Measurements from ENCODE around the gene ARHGAP28. TPM values are rescaled to one million over a fixed set of nuclear protein-coding genes. Genes with fewer than 3 reads are reported as not detected.

Gene ARHGAP28
- polyA plus RNA-seq, 2 donors: 0.57 to 0.69 TPM

GRCh38 chr18:6763524-6763923 is 34.0 kb downstream of the ARHGAP28 start:
- H3K36me3 ChIP-seq (ENCODE audit: control insufficient read depth in 2 of 2, insufficient read depth in 2 of 2, low read length in 1 of 2): no peaks in the 10 kb centered on the region
- H3K4me1 ChIP-seq (ENCODE audit: control insufficient read depth in 2 of 2, insufficient read depth in 2 of 2, low read length in 1 of 2): no peaks in the 10 kb centered on the region
- H3K27me3 ChIP-seq (ENCODE audit: control insufficient read depth in 1 of 2, insufficient read depth in 2 of 2, low read length in 2 of 2): no peaks in the 10 kb centered on the region
- H3K4me3 ChIP-seq (ENCODE audit: low read depth in 1 of 2, low read length in 2 of 2): no peak overlapping the region
- 85 to 95% methylated on average over 6 of the region's 6 CpGs for WGBS, 2 donors
- H3K27ac ChIP-seq (ENCODE audit: low read depth in 2 of 2, low read length in 1 of 2): peak overlapping the region in 1 of 2 donors; percentile 16
- no peaks in the 10 kb centered on the region for H3K9me3 ChIP-seq (ENCODE audit: control insufficient read depth in 2 of 2, insufficient read depth in 1 of 2, low read depth in 1 of 2, low read length in 1 of 2)

GRCh38 chr18:6764382-6764781 is 34.9 kb downstream of the ARHGAP28 start:
- 59 to 61% methylated on average over 3 of the region's 3 CpGs for whole genome bisulfite sequencing, 2 donors
- Histone ChIP-seq H3K27ac (ENCODE audit: low read depth in 2 of 2, low read length in 1 of 2) (no peak overlapping the region), H3K36me3 (ENCODE audit: control insufficient read depth in 2 of 2, insufficient read depth in 2 of 2, low read length in 1 of 2) (no peaks in the 10 kb centered on the region), H3K9me3 (ENCODE audit: control insufficient read depth in 2 of 2, insufficient read depth in 1 of 2, low read depth in 1 of 2, low read length in 1 of 2) (no peaks in the 10 kb centered on the region), H3K4me3 (ENCODE audit: low read depth in 1 of 2, low read length in 2 of 2) (no peak overlapping the region), H3K27me3 (ENCODE audit: control insufficient read depth in 1 of 2, insufficient read depth in 2 of 2, low read length in 2 of 2) (no peaks in the 10 kb centered on the region), H3K4me1 (ENCODE audit: control insufficient read depth in 2 of 2, insufficient read depth in 2 of 2, low read length in 1 of 2) (no peaks in the 10 kb centered on the region)

- H3K9me3 ChIP-seq (ENCODE audit: control insufficient read depth in 2 of 2, insufficient read depth in 1 of 2, low read depth in 1 of 2, low read length in 1 of 2): no peaks in the 10 kb centered on the region
- peak overlapping the region in 1 of 2 donors; percentile 10 for H3K27ac ChIP-seq (ENCODE audit: low read depth in 2 of 2, low read length in 1 of 2)
- WGBS, 2 donors: 81 to 83% methylated on average over 2 of the region's 2 CpGs
- no peaks in the 10 kb centered on the region for H3K27me3 ChIP-seq (ENCODE audit: control insufficient read depth in 1 of 2, insufficient read depth in 2 of 2, low read length in 2 of 2)
- no peak overlapping the region for H3K4me3 ChIP-seq (ENCODE audit: low read depth in 1 of 2, low read length in 2 of 2)
- H3K4me1 ChIP-seq (ENCODE audit: control insufficient read depth in 2 of 2, insufficient read depth in 2 of 2, low read length in 1 of 2): no peaks in the 10 kb centered on the region
- H3K36me3 ChIP-seq (ENCODE audit: control insufficient read depth in 2 of 2, insufficient read depth in 2 of 2, low read length in 1 of 2): no peaks in the 10 kb centered on the region
These were observed 44.3 kb downstream of the ARHGAP28 start for GRCh38 chr18:6773777-6774176.

GRCh38 chr18:6775237-6775636 is 45.7 kb downstream of the ARHGAP28 start:
- H3K27me3 ChIP-seq (ENCODE audit: control insufficient read depth in 1 of 2, insufficient read depth in 2 of 2, low read length in 2 of 2): no peaks in the 10 kb centered on the region
- H3K27ac ChIP-seq (ENCODE audit: low read depth in 2 of 2, low read length in 1 of 2): no peak overlapping the region
- H3K36me3 ChIP-seq (ENCODE audit: control insufficient read depth in 2 of 2, insufficient read depth in 2 of 2, low read length in 1 of 2): no peaks in the 10 kb centered on the region
- 82 to 86% methylated on average over 7 of the region's 7 CpGs for WGBS, 2 donors
- no peaks in the 10 kb centered on the region for H3K9me3 ChIP-seq (ENCODE audit: control insufficient read depth in 2 of 2, insufficient read depth in 1 of 2, low read depth in 1 of 2, low read length in 1 of 2)
- no peak overlapping the region for H3K4me3 ChIP-seq (ENCODE audit: low read depth in 1 of 2, low read length in 2 of 2)
- no peaks in the 10 kb centered on the region for H3K4me1 ChIP-seq (ENCODE audit: control insufficient read depth in 2 of 2, insufficient read depth in 2 of 2, low read length in 1 of 2)

- no peak overlapping the region for H3K27ac ChIP-seq (ENCODE audit: low read depth in 2 of 2, low read length in 1 of 2)
- no peaks in the 10 kb centered on the region for H3K27me3 ChIP-seq (ENCODE audit: control insufficient read depth in 1 of 2, insufficient read depth in 2 of 2, low read length in 2 of 2)
- H3K9me3 ChIP-seq (ENCODE audit: control insufficient read depth in 2 of 2, insufficient read depth in 1 of 2, low read depth in 1 of 2, low read length in 1 of 2): no peaks in the 10 kb centered on the region
- H3K4me1 ChIP-seq (ENCODE audit: control insufficient read depth in 2 of 2, insufficient read depth in 2 of 2, low read length in 1 of 2): no peaks in the 10 kb centered on the region
- WGBS, 2 donors: 40 to 42% methylated on average over 2 of the region's 2 CpGs
- no peak overlapping the region for H3K4me3 ChIP-seq (ENCODE audit: low read depth in 1 of 2, low read length in 2 of 2)
- no peaks in the 10 kb centered on the region for H3K36me3 ChIP-seq (ENCODE audit: control insufficient read depth in 2 of 2, insufficient read depth in 2 of 2, low read length in 1 of 2)
These were observed 46.2 kb downstream of the ARHGAP28 start for GRCh38 chr18:6775702-6776101.

GRCh38 chr18:6776188-6776587 is 46.7 kb downstream of the ARHGAP28 start:
- no peak overlapping the region for H3K27ac ChIP-seq (ENCODE audit: low read depth in 2 of 2, low read length in 1 of 2)
- peaks cover 0 to 2% of the 10 kb centered on the region in 2 donors for H3K4me1 ChIP-seq (ENCODE audit: control insufficient read depth in 2 of 2, insufficient read depth in 2 of 2, low read length in 1 of 2)
- no peaks in the 10 kb centered on the region for H3K9me3 ChIP-seq (ENCODE audit: control insufficient read depth in 2 of 2, insufficient read depth in 1 of 2, low read depth in 1 of 2, low read length in 1 of 2)
- 68 to 70% methylated on average over 7 of the region's 7 CpGs for WGBS, 2 donors
- H3K36me3 ChIP-seq (ENCODE audit: control insufficient read depth in 2 of 2, insufficient read depth in 2 of 2, low read length in 1 of 2): no peaks in the 10 kb centered on the region
- no peaks in the 10 kb centered on the region for H3K27me3 ChIP-seq (ENCODE audit: control insufficient read depth in 1 of 2, insufficient read depth in 2 of 2, low read length in 2 of 2)
- no peak overlapping the region for H3K4me3 ChIP-seq (ENCODE audit: low read depth in 1 of 2, low read length in 2 of 2)

- no peaks in the 10 kb centered on the region for H3K9me3 ChIP-seq (ENCODE audit: control insufficient read depth in 2 of 2, insufficient read depth in 1 of 2, low read depth in 1 of 2, low read length in 1 of 2)
- WGBS, 2 donors: 93 to 94% methylated on average over 3 of the region's 3 CpGs
- peaks cover 0 to 6% of the 10 kb centered on the region in 2 donors for H3K4me1 ChIP-seq (ENCODE audit: control insufficient read depth in 2 of 2, insufficient read depth in 2 of 2, low read length in 1 of 2)
- H3K36me3 ChIP-seq (ENCODE audit: control insufficient read depth in 2 of 2, insufficient read depth in 2 of 2, low read length in 1 of 2): no peaks in the 10 kb centered on the region
- no peak overlapping the region for H3K4me3 ChIP-seq (ENCODE audit: low read depth in 1 of 2, low read length in 2 of 2)
- no peak overlapping the region for H3K27ac ChIP-seq (ENCODE audit: low read depth in 2 of 2, low read length in 1 of 2)
- no peaks in the 10 kb centered on the region for H3K27me3 ChIP-seq (ENCODE audit: control insufficient read depth in 1 of 2, insufficient read depth in 2 of 2, low read length in 2 of 2)
These were observed 48.0 kb downstream of the ARHGAP28 start for GRCh38 chr18:6777509-6777908.

GRCh38 chr18:6778459-6779247 is 49.1 kb downstream of the ARHGAP28 start:
- Histone ChIP-seq H3K4me1 (ENCODE audit: control insufficient read depth in 2 of 2, insufficient read depth in 2 of 2, low read length in 1 of 2) (peaks cover 0 to 6% of the 10 kb centered on the region in 2 donors), H3K36me3 (ENCODE audit: control insufficient read depth in 2 of 2, insufficient read depth in 2 of 2, low read length in 1 of 2) (no peaks in the 10 kb centered on the region), H3K27me3 (ENCODE audit: control insufficient read depth in 1 of 2, insufficient read depth in 2 of 2, low read length in 2 of 2) (no peaks in the 10 kb centered on the region), H3K27ac (ENCODE audit: low read depth in 2 of 2, low read length in 1 of 2) (no peak overlapping the region), H3K4me3 (ENCODE audit: low read depth in 1 of 2, low read length in 2 of 2) (no peak overlapping the region), H3K9me3 (ENCODE audit: control insufficient read depth in 2 of 2, insufficient read depth in 1 of 2, low read depth in 1 of 2, low read length in 1 of 2) (no peaks in the 10 kb centered on the region)
- WGBS, 2 donors: 81 to 90% methylated on average over 5 of the region's 5 CpGs

- WGBS, 2 donors: 23 to 33% methylated on average over 7 of the region's 7 CpGs
- H3K27ac ChIP-seq (ENCODE audit: low read depth in 2 of 2, low read length in 1 of 2): peak overlapping the region; percentile 40 to 45
- H3K36me3 ChIP-seq (ENCODE audit: control insufficient read depth in 2 of 2, insufficient read depth in 2 of 2, low read length in 1 of 2): no peaks in the 10 kb centered on the region
- H3K4me1 ChIP-seq (ENCODE audit: control insufficient read depth in 2 of 2, insufficient read depth in 2 of 2, low read length in 1 of 2): peaks cover 0 to 6% of the 10 kb centered on the region in 2 donors
- H3K27me3 ChIP-seq (ENCODE audit: control insufficient read depth in 1 of 2, insufficient read depth in 2 of 2, low read length in 2 of 2): no peaks in the 10 kb centered on the region
- H3K4me3 ChIP-seq (ENCODE audit: low read depth in 1 of 2, low read length in 2 of 2): no peak overlapping the region
- H3K9me3 ChIP-seq (ENCODE audit: control insufficient read depth in 2 of 2, insufficient read depth in 1 of 2, low read depth in 1 of 2, low read length in 1 of 2): no peaks in the 10 kb centered on the region
These were observed 51.7 kb downstream of the ARHGAP28 start for GRCh38 chr18:6781142-6781714.

- H3K4me1 ChIP-seq (ENCODE audit: control insufficient read depth in 2 of 2, insufficient read depth in 2 of 2, low read length in 1 of 2): peaks cover 0 to 6% of the 10 kb centered on the region in 2 donors
- no peaks in the 10 kb centered on the region for H3K9me3 ChIP-seq (ENCODE audit: control insufficient read depth in 2 of 2, insufficient read depth in 1 of 2, low read depth in 1 of 2, low read length in 1 of 2)
- no peaks in the 10 kb centered on the region for H3K27me3 ChIP-seq (ENCODE audit: control insufficient read depth in 1 of 2, insufficient read depth in 2 of 2, low read length in 2 of 2)
- H3K36me3 ChIP-seq (ENCODE audit: control insufficient read depth in 2 of 2, insufficient read depth in 2 of 2, low read length in 1 of 2): no peaks in the 10 kb centered on the region
- H3K27ac ChIP-seq (ENCODE audit: low read depth in 2 of 2, low read length in 1 of 2): peak overlapping the region; percentile 40 to 42
- H3K4me3 ChIP-seq (ENCODE audit: low read depth in 1 of 2, low read length in 2 of 2): no peak overlapping the region
These were observed 52.3 kb downstream of the ARHGAP28 start for GRCh38 chr18:6781796-6782195.

All from esophagus (tissue), 2 donors.